Mesangial cell (primary cell): ENCODE results near the gene BARHL2. TPM values are rescaled to one million over a fixed set of nuclear protein-coding genes. Genes with fewer than 3 reads are reported as not detected.

Source experiments
- total RNA-seq: library from RNA; depleted of rRNA; stranded (reverse); fragments of >200 nt; gene quantifications from 2 replicates; pipeline ENCODE4 v1.2.3, GENCODE V29; 2015

Gene BARHL2
- total RNA-seq, result not detected in 2 replicates

GRCh38 chr1:90716552-90717355 is at the start of gene BARHL2:
Gene BARHL2, minus strand, starts transcription at chr1:90717302. Its CDS starts 107 bp downstream, at chr1:90717195.

